HepG2 (cell line): Measurements from ENCODE around the gene ARVCF. TPM values are rescaled to one million over a fixed set of nuclear protein-coding genes. Genes with fewer than 3 reads are reported as not detected.

Source experiments
- AGO2 ChIP-seq: fragments of 200-400 bp; formaldehyde crosslinking; optimal IDR thresholded peaks from 2 replicates; pipeline ENCODE3; 2017; ENCODE audit warnings: mild to moderate bottlenecking, low read depth, low read length, moderate library complexity
- AHR ChIP-seq: IDR thresholded peaks from 2 replicates; pipeline ENCODE4 v1.6.1; 2018; ENCODE audit warnings: missing genetic modification reagents, missing compliant biosample characterization
- ESRRA ChIP-seq: sonication (generic); formaldehyde crosslinking; IDR thresholded peaks from 2 replicates; pipeline ENCODE4 v1.5.1; 2020; ENCODE audit warnings: mild to moderate bottlenecking, low read depth, missing genetic modification reagents
- HDAC1 ChIP-seq: sonication (generic); formaldehyde crosslinking; IDR thresholded peaks from 2 replicates; pipeline ENCODE4 v1.5.1; 2020; ENCODE audit warnings: mild to moderate bottlenecking, missing genetic modification reagents
- HDAC6 ChIP-seq: fragments of 200-600 bp; sonication (generic); IDR thresholded peaks from 2 replicates; pipeline ENCODE4 v1.7.0; 2017; ENCODE audit warnings: mild to moderate bottlenecking, antibody characterized with exemption, low read length, low read depth
- HMGA1 ChIP-seq: sonication (generic); formaldehyde crosslinking; conservative IDR thresholded peaks from 2 replicates; pipeline ENCODE4 v1.4.0; 2020; ENCODE audit warnings: missing genetic modification reagents
- MAFG ChIP-seq: sonication (generic); formaldehyde crosslinking; IDR thresholded peaks from 2 replicates; pipeline ENCODE4 v1.5.1; 2020; ENCODE audit warnings: mild to moderate bottlenecking, missing genetic modification reagents
- MEIS2 ChIP-seq: sonication (generic); formaldehyde crosslinking; IDR thresholded peaks from 2 replicates; pipeline ENCODE4 v1.9.0; 2021; ENCODE audit warnings: mild to moderate bottlenecking, missing genetic modification reagents
- MYPOP ChIP-seq: sonication (generic); formaldehyde crosslinking; IDR thresholded peaks from 2 replicates; pipeline ENCODE4 v1.8.1; 2023; ENCODE audit warnings: mild to moderate bottlenecking, moderate library complexity, missing genetic modification reagents
- PITX1 ChIP-seq: sonication (generic); formaldehyde crosslinking; IDR thresholded peaks from 2 replicates; pipeline ENCODE4 v1.5.1; 2020; ENCODE audit warnings: mild to moderate bottlenecking, missing genetic modification reagents
- RBFOX2 ChIP-seq: fragments of 200-400 bp; formaldehyde crosslinking; IDR thresholded peaks from 2 replicates; pipeline ENCODE4 v1.6.1; 2017; ENCODE audit warnings: low read depth, mild to moderate bottlenecking, low read length
- SP4 ChIP-seq: sonication (generic); formaldehyde crosslinking; IDR thresholded peaks from 2 replicates; pipeline ENCODE4 v1.8.1; 2023; ENCODE audit warnings: mild to moderate bottlenecking, missing genetic modification reagents
- USF2 ChIP-seq, 2 experiments: sonication (generic) in 1 of 2; formaldehyde crosslinking in 1 of 2; IDR thresholded peaks; 2 replicates each; pipeline versions ENCODE4 v1.5.1 to v1.6.1; 2011 to 2020; ENCODE audit warnings: borderline replicate concordance in 1 of 2, low read depth in 1 of 2, low read length in 1 of 2, mild to moderate bottlenecking in 1 of 2, missing genetic modification reagents in 1 of 2, moderate library complexity in 1 of 2
- ZBTB3 ChIP-seq: sonication (generic); formaldehyde crosslinking; IDR thresholded peaks from 2 replicates; pipeline ENCODE4 v1.4.0; 2020; ENCODE audit warnings: low read depth, mild to moderate bottlenecking, moderate library complexity, missing genetic modification reagents, borderline replicate concordance
- ZBTB33 ChIP-seq: sonication (generic); formaldehyde crosslinking; IDR thresholded peaks from 2 replicates; pipeline ENCODE4 v1.4.0; 2020; ENCODE audit warnings: missing genetic modification reagents
- ZFP82 ChIP-seq: sonication (generic); formaldehyde crosslinking; IDR thresholded peaks from 2 replicates; pipeline ENCODE4 v1.5.1; 2020; ENCODE audit warnings: mild to moderate bottlenecking, missing genetic modification reagents, borderline replicate concordance
- ZNF121 ChIP-seq: sonication (generic); formaldehyde crosslinking; IDR thresholded peaks from 2 replicates; pipeline ENCODE4 v1.5.0; 2020; ENCODE audit warnings: mild to moderate bottlenecking, missing genetic modification reagents
- ZNF282 ChIP-seq: fragments of 450-650 bp; IDR thresholded peaks from 2 replicates; pipeline ENCODE4 v1.6.1; 2018; ENCODE audit not compliant: partially characterized antibody
- ZNF484 ChIP-seq: sonication (generic); formaldehyde crosslinking; IDR thresholded peaks from 2 replicates; pipeline ENCODE4 v1.5.1; 2020; ENCODE audit warnings: mild to moderate bottlenecking, low read depth, missing genetic modification reagents, borderline replicate concordance
- ZNF709 ChIP-seq: sonication (generic); formaldehyde crosslinking; IDR thresholded peaks from 2 replicates; pipeline ENCODE4 v1.5.0; 2020; ENCODE audit warnings: mild to moderate bottlenecking, missing genetic modification reagents
- ZNF740 ChIP-seq: sonication (generic); formaldehyde crosslinking; IDR thresholded peaks from 2 replicates; pipeline ENCODE4 v1.4.0; 2020; ENCODE audit warnings: missing genetic modification reagents
- ZNF891 ChIP-seq: sonication (generic); formaldehyde crosslinking; IDR thresholded peaks from 2 replicates; pipeline ENCODE4 v1.5.0; 2020; ENCODE audit warnings: mild to moderate bottlenecking, missing genetic modification reagents
- polyA plus RNA-seq, 8 experiments: library from polyadenylated mRNA; depleted of rRNA in 3 of 8; stranded (reverse) in 7 of 8; unstranded in 1 of 8; fragments of >200 nt; fragmentation: Illumina TruSeq in 4 of 8; extraction: Trizol in 4 of 8; gene quantifications; 2 replicates each; pipeline versions ENCODE4 v1.2.1 to v1.2.3, GENCODE V29; 2011 to 2016; ENCODE audit warnings: low read depth in 4 of 8, missing spikeins in 1 of 8, mixed read lengths in 1 of 8; ENCODE audit not compliant: insufficient read depth in 1 of 8
- total RNA-seq, 5 experiments: library from RNA; depleted of rRNA; stranded (reverse); fragments of >200 nt; fragmentation: Illumina TruSeq; extraction: Trizol; gene quantifications; 2 replicates each; pipeline ENCODE4 v1.2.3, GENCODE V29; 2016; ENCODE audit warnings: low read depth in 1 of 5

The ARVCF gene
- total and polyA plus RNA-seq, 2 of the 13 experiments (the other 11 are each of a cell fraction or from before 2014, with no cell fraction given): 16.4 to 17.7 TPM

- TF ChIP-seq ZBTB33 (no peak), RBFOX2 (0 out of 2 replicates have a peak, but pooled peaks have one; percentile 25), USF2 (IDR thresholded peaks at IDR 0.05; ENCODE audit: low read depth, low read length) (no peak), USF2 (CRISPR knock-in tag; IDR thresholded peaks at IDR 0.05; ENCODE audit: borderline replicate concordance) (no peak), ZBTB3 (CRISPR knock-in tag) (no peak), HMGA1 (CRISPR knock-in tag) (no peak), MEIS2 (CRISPR knock-in tag) (no peak), SP4 (CRISPR knock-in tag) (no peak), AHR (CRISPR knock-in tag) (no peak), AGO2 (peak; percentile 64), ZFP82 (peak; percentile 61; the same call in 1 of the 2 replicates), ZNF709 (CRISPR knock-in tag) (no peak), PITX1 (no peak), HDAC6 (no peak), ZNF484 (CRISPR knock-in tag) (no peak), ZNF740 (CRISPR knock-in tag) (no peak), ZNF891 (CRISPR knock-in tag) (peak; percentile 61; the same call in 1 of the 2 replicates), HDAC1 (CRISPR knock-in tag) (peak; percentile 26; the same call in 1 of the 2 replicates), ZNF121 (CRISPR knock-in tag) (no peak), MYPOP (CRISPR knock-in tag) (no peak), ESRRA (CRISPR knock-in tag) (no peak), MAFG (no peak), ZNF282 (no peak)
These were observed 52.6 kb downstream of the ARVCF start (continued) for GRCh38 chr22:19963863-19964642.
